HG03442 (cell line): ENCODE results near the gene C12orf75.
"Not testable (repeated sequence)": the region's sequence is repeated elsewhere in the genome, so short reads cannot be mapped to it uniquely, and the experiment has no call there.

Experiments used
- ATAC-seq: cut with Tn5 transposase; IDR thresholded peaks from one replicate; pipeline ENCODE4 v1.9.1; 2021; ENCODE audit warnings: mild to moderate bottlenecking, moderate library complexity; ENCODE audit not compliant: unreplicated experiment

The C12orf75 gene

DNA sequence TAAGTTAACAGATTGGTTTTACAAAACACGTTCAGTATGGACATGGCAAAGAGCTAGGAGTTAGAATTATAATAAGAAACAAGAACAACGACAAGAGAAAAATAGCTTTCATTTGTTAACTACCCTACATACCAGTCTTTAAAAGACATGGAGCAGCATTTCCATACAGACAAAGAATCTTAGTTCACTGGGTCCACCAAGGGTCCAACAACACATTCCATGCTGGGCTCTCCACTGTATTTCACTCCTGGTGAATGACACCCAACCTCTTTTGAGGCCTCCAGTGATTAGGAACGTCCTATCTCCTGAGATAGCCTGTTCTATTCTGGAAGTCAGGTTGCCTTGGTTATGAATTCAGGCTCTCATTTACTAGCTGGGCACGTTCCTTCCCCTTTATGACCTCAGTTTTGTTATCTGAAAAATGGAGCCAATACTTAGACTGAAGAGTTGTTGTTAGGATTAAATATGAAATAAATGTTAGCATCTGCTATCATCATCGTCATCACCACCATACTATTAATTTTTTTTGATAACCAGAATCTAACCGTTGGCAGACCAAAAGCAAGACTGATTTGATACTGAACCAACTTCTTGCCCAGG, 37.7 kb downstream of the C12orf75 start:
- no peak for ATAC-seq

DNA sequence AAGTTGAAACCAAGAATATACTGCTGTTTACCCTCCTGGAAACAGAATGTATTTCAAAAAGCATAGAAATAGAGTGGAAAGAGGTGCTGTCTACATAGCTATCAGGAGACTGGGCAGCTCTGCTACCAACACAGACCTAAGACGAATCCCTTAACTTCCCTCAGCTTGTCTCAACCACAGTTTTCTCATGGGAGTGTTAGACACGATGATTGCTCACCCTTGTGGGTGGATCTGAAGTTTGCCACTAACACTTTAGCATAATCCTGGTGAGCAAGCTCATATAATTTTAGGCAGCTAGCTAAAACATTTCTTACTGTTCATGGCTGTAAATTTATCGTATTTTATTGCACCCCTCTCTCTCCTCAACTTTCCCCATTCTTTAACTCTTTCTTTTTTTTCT, 38.5 kb downstream of the C12orf75 start:
- ATAC-seq, result no peak

DNA sequence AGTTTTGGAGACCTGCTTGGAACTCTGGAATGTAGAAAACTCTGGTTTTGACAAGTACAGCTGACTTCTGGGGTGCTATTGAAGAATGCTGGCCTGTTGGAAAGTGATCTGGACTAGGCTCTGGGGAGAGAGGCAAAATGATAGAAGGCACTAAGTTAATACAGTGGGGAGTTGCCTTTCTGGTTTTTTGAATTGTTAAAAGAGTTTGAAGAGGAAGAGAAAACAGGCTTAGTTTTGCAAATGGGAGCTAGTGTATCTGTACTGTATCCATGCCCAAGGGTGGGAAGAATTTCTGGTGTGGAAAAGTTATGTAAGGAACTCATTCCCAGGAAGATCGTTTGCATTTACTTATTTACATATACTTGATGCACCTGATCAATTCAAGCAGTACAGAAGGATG, 43.8 kb downstream of the C12orf75 start:
- ATAC-seq, result no peak

GRCh38 chr12:105377077-105377476, 46.6 kb downstream of the C12orf75 start:
- ATAC-seq, result no peak

DNA sequence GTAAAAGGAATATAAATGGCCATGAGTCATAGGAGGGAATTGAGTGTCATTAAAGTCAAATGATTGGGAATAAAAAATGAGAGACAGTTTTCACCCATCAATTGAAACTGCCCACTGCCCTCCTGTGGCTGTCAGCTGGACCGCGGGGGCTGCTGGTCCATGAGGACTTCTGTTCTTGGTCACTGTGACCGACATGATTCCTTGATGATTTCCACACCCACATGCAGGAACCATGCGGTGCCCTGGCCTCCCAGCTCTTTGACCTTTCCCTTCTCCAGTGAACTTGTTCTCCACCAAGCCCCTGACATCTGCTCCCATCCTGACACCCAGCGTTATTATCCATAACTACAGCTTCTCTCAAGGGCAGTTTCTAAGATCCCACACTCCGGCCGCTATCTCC, 48.4 kb downstream of the C12orf75 start:
- no peak for ATAC-seq

- ATAC-seq, result no peak
Measured at GRCh38 chr12:105382771-105383622, 52.5 kb downstream of the C12orf75 start.

DNA sequence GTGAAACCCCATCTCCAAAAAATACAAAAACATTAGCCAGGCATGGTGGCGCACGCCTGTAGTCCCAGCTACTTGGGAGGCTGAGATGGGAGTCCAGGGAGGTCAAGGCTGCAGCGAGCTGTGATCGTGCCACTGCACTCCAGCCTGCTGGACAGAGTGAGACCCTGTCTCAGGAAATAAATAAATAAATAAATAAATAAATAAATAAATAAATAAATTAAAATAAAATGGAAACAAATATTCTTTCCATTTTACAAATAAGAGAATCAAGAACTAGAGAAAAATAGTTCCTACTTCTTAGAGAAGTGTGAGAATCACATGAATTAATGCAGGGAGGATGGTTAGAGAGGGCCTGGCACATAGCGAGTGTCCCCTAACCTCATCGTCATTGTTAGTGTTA, 53.7 kb downstream of the C12orf75 start:
- ATAC-seq, result no peak

- ATAC-seq, result no peak
Measured at GRCh38 chr12:105384916-105385535, 54.5 kb downstream of the C12orf75 start.

GRCh38 chr12:105386431-105386830, 55.9 kb downstream of the C12orf75 start:
- no peak for ATAC-seq

GRCh38 chr12:105391231-105391630, 60.7 kb downstream of the C12orf75 start:
- ATAC-seq, result no peak

DNA sequence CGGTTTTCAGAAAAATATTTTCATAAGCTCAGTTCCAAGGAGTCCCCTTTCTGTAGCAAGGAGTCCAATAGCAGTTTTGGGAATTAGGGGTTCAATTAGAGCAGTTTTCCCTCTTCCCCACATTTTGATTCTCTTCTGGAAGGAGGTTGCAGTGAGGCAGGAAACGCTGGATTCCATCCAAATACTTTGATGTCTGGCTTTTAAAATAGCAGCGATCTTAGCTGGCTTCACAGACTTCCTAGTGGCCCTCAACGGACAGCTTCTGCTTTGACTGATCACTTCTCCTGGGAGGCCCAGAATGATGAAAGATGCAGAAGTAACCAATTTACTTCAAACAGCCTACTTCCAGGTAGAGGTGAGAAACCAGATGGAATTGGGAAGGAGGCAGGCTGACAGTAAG, 63.1 kb downstream of the C12orf75 start:
- ATAC-seq, result no peak

DNA sequence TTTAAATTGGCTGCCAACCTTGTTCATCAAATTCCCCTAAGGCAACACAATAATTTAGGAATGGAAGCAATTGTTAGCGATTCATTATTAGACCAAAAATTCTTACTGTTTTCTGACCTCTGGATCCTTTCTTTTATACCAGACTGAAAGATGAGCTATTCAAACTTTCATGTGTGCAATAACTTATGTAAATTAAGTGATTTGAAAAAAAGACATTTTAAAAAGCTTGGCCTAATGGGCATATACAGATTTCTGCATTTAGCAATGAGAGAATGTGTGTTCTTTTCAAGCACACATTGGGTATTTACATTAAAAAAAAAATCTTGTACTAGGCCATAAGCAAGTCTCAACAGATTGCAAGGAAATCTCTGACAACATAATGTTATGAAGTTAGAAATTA, 65.5 kb downstream of the C12orf75 start:
- no peak for ATAC-seq

- no peak for ATAC-seq
Measured at GRCh38 chr12:105396983-105397382, 66.5 kb downstream of the C12orf75 start.

GRCh38 chr12:105398930-105399329, 68.4 kb downstream of the C12orf75 start:
- ATAC-seq, result no peak

DNA sequence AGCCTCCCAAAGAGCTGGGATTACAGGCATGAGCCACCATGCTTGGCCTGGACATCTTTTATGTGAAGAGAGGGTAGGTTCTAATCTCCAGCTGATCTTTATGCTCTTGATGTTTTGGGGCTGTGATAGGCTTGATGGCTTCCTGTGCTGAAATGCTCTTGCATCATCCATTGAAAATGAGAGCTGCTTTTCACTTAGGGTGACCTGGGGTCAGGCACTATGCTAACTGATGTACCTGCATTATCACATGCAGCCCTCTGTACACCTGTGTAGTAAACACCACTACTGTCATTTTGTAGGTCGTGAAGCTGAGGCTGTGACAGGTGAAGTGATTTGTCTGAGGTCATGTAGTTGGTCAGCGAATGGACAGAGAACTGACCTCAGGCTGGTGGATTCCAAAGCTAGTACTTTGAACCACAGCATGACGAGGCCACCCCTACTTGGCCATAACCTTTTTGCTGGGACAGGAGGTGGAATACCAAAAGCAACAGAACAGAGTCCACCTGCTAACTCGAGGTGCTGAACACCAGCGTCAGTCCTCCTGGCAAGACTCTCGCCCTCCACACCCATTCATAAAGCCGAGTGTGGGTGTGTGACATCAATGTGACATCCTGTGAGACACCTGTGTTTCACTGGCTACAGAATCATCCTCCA, 69.1 kb downstream of the C12orf75 start:
- no peak for ATAC-seq

GRCh38 chr12:105400227-105400626, 69.7 kb downstream of the C12orf75 start:
- no peak for ATAC-seq

DNA sequence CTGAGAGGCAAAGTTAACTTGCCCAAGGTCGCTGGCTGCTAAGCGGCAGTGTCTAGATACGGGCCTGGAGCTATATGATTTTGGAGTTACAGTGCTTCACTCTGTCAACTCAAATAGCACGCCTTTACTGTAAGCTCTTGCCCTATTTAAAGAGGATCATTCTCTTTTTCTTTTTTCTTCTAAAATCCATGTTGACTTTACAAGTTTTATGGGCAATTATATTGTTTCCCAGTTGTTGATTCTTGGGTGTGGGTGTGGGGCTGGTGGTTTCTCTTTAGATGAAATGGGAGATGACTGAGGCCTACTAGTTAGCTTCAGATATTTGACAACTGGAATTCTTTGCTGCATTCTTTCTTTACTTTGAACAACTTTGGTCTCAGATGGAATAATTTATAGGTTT, 70.7 kb downstream of the C12orf75 start:
- no peak for ATAC-seq

- no peak for ATAC-seq
Measured at GRCh38 chr12:105402366-105402765, 71.9 kb downstream of the C12orf75 start.

DNA sequence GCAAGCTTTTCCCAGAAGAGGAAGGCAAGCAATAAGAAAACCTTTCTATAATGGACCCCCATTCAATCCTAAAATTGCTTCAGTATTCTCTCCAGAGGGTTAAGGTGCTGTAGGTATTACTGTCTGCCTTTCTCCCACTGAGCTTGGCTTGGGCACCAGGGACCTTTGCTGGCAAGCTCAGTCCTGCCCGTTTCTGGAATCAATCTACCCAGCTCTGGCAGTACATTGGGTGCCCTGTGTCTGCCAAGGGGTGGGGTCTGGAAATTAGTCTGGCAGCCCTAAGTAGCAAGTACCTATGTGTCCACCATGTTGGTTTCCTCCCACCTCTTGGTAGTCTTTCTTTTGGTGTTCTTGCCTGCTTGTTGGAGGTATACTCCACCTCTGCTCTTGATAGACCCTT, 72.6 kb downstream of the C12orf75 start:
- no peak for ATAC-seq

DNA sequence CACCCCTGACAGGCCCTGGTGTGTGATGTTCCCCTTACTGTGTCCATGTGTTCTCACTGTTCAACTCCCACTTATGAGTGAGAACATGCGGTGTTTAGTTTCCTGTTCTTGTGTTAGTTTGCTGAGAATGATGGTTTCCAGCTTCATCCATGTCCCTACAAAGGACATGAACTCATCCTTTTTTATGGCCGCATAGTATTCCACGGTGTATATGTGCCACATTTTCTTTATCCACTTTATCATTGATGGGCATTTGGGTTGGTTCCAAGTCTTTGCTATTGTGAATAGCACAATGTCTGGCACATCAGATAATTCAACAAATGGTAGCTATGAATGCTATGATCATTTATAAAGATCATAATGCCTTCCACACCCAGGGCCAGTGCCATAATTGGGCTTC, 73.6 kb downstream of the C12orf75 start:
- not testable (repeated sequence) for ATAC-seq

DNA sequence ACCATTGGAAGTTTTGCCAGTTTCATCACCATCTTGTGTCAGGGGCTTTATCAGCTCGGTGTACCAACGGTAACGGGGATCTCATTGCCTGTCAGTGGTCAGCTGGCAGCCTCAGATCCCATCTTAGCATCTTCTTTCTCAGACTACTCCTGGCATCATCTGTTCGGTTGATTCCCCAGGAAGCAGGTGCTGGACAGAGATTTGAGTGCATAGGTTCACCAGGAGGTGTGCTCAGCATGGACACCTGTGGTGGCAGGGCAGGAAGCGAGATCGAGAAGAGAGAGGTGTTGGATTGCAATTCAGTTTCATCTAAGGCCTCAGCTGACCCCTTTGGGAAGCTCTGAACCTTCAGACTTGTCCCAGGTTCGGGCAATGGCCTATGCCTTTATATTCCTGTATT, 76.0 kb downstream of the C12orf75 start:
- no peak for ATAC-seq

DNA sequence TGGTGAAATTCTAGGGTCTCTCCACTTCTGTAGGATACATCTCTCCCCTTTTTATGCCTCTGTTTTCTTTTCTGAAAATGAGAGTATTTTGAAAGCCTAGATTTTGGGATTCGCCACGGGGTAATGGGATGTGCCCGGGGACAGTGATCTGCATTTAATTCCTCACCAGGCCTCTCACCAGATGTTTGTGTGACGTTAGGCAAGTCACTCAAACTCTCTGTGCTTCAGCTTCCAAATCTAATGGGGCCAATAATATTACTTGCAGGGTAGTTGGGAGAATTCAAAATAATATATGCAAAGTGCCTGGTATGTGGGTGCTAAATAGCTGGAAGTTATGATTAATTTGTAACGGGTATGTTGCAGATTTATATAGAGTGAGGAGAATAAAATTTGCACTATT, 78.8 kb downstream of the C12orf75 start:
- ATAC-seq, result no peak
